ENCODE results near the gene MAD1L1. TPM values are rescaled to one million over a fixed set of nuclear protein-coding genes. Genes with fewer than 3 reads are reported as not detected.

MAD1L1 gene
- total RNA-seq, 1 donor from 2014 or later = 59.6 TPM

DNA sequence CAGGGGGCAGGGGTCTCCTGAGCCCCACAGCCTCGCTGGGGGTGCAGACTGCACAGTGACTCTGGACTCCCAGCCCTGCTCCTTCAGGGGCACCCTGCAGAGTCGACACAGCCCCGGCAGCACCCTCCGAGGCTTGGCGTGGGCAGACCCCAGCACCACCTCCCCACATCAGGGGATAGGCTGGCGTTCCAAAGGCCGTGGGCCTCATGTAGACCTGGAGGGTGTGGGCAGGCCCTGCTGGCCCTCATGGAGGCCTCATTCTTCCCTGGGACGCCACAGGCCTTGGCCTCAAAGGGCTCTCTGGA lies 296.8 kb downstream of the MAD1L1 start:
- Histone ChIP-seq H3K27ac (no peak overlapping the region), H3K36me3 (no peaks in the 10 kb centered on the region), H3K4me1 (no peaks in the 10 kb centered on the region), H3K27me3 (no peaks in the 10 kb centered on the region), H3K4me3 (no peak overlapping the region), H3K9me3 (no peaks in the 10 kb centered on the region)
- DNase-seq (ENCODE audit: low spot score in 2 of 2) = no peak
- intact Hi-C loops (cut with DNase I) = no loop called here
- TF ChIP-seq, protein P1, sequence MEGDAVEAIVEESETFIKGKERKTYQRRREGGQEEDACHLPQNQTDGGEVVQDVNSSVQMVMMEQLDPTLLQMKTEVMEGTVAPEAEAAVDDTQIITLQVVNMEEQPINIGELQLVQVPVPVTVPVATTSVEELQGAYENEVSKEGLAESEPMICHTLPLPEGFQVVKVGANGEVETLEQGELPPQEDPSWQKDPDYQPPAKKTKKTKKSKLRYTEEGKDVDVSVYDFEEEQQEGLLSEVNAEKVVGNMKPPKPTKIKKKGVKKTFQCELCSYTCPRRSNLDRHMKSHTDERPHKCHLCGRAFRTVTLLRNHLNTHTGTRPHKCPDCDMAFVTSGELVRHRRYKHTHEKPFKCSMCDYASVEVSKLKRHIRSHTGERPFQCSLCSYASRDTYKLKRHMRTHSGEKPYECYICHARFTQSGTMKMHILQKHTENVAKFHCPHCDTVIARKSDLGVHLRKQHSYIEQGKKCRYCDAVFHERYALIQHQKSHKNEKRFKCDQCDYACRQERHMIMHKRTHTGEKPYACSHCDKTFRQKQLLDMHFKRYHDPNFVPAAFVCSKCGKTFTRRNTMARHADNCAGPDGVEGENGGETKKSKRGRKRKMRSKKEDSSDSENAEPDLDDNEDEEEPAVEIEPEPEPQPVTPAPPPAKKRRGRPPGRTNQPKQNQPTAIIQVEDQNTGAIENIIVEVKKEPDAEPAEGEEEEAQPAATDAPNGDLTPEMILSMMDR (IDR thresholded peaks at IDR 0.05) = no peak

DNA sequence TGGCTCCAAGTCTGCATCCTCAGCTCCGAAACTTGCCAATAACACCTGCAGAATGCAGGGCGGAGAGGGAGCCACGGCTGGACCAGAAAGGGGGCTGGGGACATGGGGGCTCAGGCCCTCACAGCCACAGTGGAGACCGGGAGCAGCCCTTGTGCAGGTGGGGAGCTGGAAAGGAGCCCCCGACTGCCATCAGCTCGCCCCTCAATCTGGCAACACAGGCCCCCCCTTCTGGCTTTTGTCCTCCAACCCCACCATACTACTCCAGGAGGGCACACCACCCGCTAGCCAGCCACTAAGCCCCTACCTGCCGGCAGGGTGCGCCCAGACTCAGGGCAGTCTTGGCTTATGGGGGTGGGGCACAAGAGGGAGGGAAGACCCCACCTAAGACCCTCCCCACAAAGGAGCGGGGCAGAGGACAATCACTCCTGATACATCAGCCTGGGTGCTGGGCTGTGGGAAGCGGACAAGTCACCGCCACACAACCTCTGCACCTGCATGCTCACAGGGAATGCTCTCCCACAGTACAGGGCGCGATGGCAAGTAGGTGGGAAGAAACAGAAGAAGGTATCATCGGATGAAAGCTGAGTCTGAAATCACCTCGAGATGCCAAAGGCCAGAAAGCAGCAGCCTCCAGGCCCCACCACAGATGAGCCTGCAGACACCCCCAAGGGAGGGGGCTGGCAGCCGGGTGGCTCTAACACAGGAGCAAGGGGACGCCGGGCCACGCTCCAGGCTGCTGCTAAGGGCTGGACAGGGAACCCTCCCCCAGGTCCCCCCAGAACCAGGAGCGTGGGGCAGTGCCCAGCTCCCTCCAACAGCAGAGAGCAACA lies 297.4 kb downstream of the MAD1L1 start:
- H3K9me3 ChIP-seq = no peaks in the 10 kb centered on the region
- no peak for DNase-seq (ENCODE audit: low spot score in 2 of 2)
- H3K27me3 ChIP-seq = no peaks in the 10 kb centered on the region
- no peaks in the 10 kb centered on the region for H3K4me1 ChIP-seq
- intact Hi-C loops (cut with DNase I) = no loop called here
- no peak overlapping the region for H3K4me3 ChIP-seq
- H3K27ac ChIP-seq = no peak overlapping the region
- H3K36me3 ChIP-seq = no peaks in the 10 kb centered on the region
- TF ChIP-seq, protein P1 (IDR thresholded peaks at IDR 0.05) = no peak

DNA sequence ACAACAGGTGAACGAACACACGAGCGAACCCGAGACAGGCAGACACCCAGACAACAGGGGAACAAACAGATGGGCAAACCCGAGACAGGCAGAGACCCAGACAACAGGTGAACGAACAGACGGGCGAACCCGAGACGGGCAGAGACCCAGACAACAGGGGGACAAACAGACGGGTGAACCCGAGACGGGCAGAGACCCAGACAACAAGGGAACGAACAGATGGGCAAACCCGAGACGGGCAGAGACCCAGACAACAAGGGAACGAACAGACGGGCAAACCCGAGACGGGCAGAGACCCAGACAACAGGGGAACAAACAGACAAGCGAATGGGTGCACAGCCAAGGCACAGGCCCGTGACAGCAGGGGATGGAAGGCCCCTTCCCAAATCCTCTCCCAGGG lies 298.0 kb downstream of the MAD1L1 start:
- no peaks in the 10 kb centered on the region for H3K9me3 ChIP-seq
- H3K36me3 ChIP-seq = no peaks in the 10 kb centered on the region
- TF ChIP-seq, protein P1 (IDR thresholded peaks at IDR 0.05) = no peak
- intact Hi-C loops (cut with DNase I) = no loop called here
- H3K27ac ChIP-seq = no peak overlapping the region
- no peaks in the 10 kb centered on the region for H3K27me3 ChIP-seq
- H3K4me1 ChIP-seq = no peaks in the 10 kb centered on the region
- H3K4me3 ChIP-seq = no peak overlapping the region
- no peak for DNase-seq (ENCODE audit: low spot score in 2 of 2)

DNA sequence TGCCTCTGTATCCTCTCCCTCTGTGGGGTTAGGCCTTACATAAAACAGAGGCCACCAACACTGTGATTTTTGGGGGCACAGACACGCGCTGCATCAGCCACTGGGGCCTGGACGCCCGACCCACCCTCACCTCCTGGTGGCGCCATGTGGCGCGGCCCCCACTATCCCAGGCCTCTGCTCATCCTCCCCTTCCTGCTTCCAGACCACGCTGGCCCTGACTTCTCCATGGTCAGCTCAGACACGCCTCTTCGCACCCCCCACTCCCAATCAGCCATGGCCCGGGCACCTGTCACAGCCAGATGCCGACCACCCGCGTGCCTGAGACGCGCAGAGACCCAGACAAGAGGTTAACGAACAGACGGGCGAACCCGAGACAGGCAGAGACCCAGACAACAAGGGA lies 298.7 kb downstream of the MAD1L1 start:
- TF ChIP-seq, protein P1 (IDR thresholded peaks at IDR 0.05) = no peak
- intact Hi-C loops (cut with DNase I) = no loop called here
- no peak overlapping the region for H3K27ac ChIP-seq

DNA sequence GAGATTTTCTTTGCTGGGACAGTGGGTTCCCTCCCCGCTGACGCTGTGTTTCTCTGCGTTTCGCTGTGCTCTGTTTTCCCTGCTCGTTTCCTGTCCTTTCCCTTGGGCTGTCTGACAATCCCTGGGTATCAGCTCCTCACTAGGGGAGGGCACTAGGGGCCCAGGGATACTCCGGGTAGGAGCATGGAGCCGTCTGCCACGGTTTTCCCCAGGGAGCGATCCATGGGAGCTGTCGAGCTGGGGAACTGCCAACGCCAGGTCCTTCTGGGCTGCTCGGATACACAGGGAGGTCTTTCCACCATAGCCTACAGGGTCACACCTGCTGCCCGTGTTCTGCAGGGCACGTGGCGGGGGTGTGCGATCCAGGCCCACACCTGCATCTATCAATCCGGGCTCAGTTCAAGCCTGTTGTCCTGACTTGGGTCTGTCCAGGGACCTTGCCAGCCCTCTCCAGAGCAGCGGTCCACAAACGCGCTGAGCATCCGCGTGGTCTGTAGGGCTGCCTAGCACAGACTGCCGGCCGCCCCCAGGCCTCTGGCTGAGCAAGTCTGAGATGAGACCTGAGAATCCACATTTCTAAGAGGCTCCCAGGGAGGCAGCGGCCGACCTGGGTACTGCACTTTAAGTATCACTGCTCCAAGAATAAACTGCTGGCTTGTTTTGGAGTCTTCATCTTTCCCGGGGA lies 299.5 kb downstream of the MAD1L1 start:
- TF ChIP-seq, protein P1 (IDR thresholded peaks at IDR 0.05) = no peak
- no peak for DNase-seq (ENCODE audit: low spot score in 2 of 2)
- intact Hi-C loops (cut with DNase I) = no loop called here

More for the DNA sequence above, 298.7 kb downstream of the MAD1L1 start:
- no peaks in the 10 kb centered on the region for H3K27me3 ChIP-seq
- H3K9me3 ChIP-seq = no peaks in the 10 kb centered on the region
- H3K4me3 ChIP-seq = no peak overlapping the region
- no peaks in the 10 kb centered on the region for H3K36me3 ChIP-seq
- DNase-seq (ENCODE audit: low spot score in 2 of 2) = no peak
- H3K4me1 ChIP-seq = no peaks in the 10 kb centered on the region

More for the DNA sequence above, 299.5 kb downstream of the MAD1L1 start:
- no peak overlapping the region for H3K27ac ChIP-seq
- no peaks in the 10 kb centered on the region for H3K36me3 ChIP-seq
- no peaks in the 10 kb centered on the region for H3K4me1 ChIP-seq
- H3K4me3 ChIP-seq = no peak overlapping the region
- no peaks in the 10 kb centered on the region for H3K9me3 ChIP-seq
- H3K27me3 ChIP-seq = no peaks in the 10 kb centered on the region

Measured in ascending aorta (tissue), 2 donors.